Stomach (tissue), 19 donors: ENCODE data around the gene SELENOV. TPM values are rescaled to one million over a fixed set of nuclear protein-coding genes. Genes with fewer than 3 reads are reported as not detected.
A peak's percentile ranks its signal among the peaks of the same experiment; 100 is the strongest.

Experiments
- DNase-seq, 2 donors: peaks; one replicate each; pipeline versions ENCODE4 v3.0.0 to v3.0.0-alpha.2; 2013 to 2019
- H3K27ac ChIP-seq, 5 donors: fragments of 200-600 bp in 4 of 5; sonication (generic) in 4 of 5; one replicate each; pipeline ENCODE4 v1.5.1; 2013 to 2019; ENCODE audit warnings: mild to moderate bottlenecking in 1 of 5, moderate library complexity in 1 of 5
- H3K27me3 ChIP-seq, 3 donors: fragments of 200-600 bp; sonication (generic); one replicate each; pipeline ENCODE4 v1.5.1; 2017 to 2019; ENCODE audit warnings: mixed run types in 1 of 3
- H3K36me3 ChIP-seq, 4 donors: fragments of 200-600 bp; sonication (generic); 1 replicate in 3 of 4; 2 replicates in 1 of 4; pipeline ENCODE4 v1.5.1; 2016 to 2019
- H3K4me1 ChIP-seq, 4 donors: fragments of 200-600 bp; sonication (generic); one replicate each; pipeline ENCODE4 v1.5.1; 2016 to 2019
- H3K4me3 ChIP-seq, 4 donors: fragments of 200-600 bp; sonication (generic) in 3 of 4; one replicate each; pipeline ENCODE4 v1.5.1; 2016 to 2019; ENCODE audit warnings: mild to moderate bottlenecking in 1 of 4
- H3K9me3 ChIP-seq, 4 donors: fragments of 200-600 bp; sonication (generic); one replicate each; pipeline ENCODE4 v1.5.1; 2016 to 2019
- CTCF ChIP-seq, 7 experiments: fragments of 450-650 bp in 4 of 7; fragments of 200-600 bp in 3 of 7; sonication (generic) in 3 of 7; IDR thresholded peaks; one replicate each; pipeline ENCODE4 v1.5.1; 2016 to 2019; ENCODE audit warnings: antibody characterized with exemption in 7 of 7, control low read depth in 2 of 7, mild to moderate bottlenecking in 1 of 7
- EP300 ChIP-seq: sonication (generic); formaldehyde crosslinking; IDR thresholded peaks from one replicate; pipeline ENCODE4 v1.6.1; 2017; ENCODE audit warnings: antibody characterized with exemption
- POLR2A ChIP-seq, 4 donors: fragments of 450-650 bp; IDR thresholded peaks; one replicate each; pipeline ENCODE4 v1.6.1; 2016; ENCODE audit warnings: antibody characterized with exemption in 4 of 4, control low read depth in 2 of 4, mild to moderate bottlenecking in 1 of 4, moderate library complexity in 1 of 4
- POLR2AphosphoS5 ChIP-seq, 3 donors: sonication (generic); formaldehyde crosslinking; IDR thresholded peaks; one replicate each; pipeline ENCODE4 v1.6.1; 2016; ENCODE audit warnings: antibody characterized with exemption in 3 of 3
- WGBS, 5 donors: extraction: QIAGEN DNeasy Blood & Tissue Kit in 3 of 5; methylation state at CpG; one replicate each; pipeline versions ENCODE4 v1.1.5 to v1.1.7; 2013 to 2018; 5-methylcytosine and 5-hydroxymethylcytosine counted together
- intact Hi-C: fragments of 100-400 bp; cut with DNase I; formaldehyde crosslinking; loops from one replicate; pipeline ENCODE4 v1.15.1; 2023; ENCODE audit warnings: low total_unique reads
- long read RNA-seq, 10 donors: transcript quantifications; one replicate each; lab custom pipeline, GENCODE V29; 2026
- polyA plus RNA-seq, 3 donors: library from polyadenylated mRNA; stranded (reverse); fragments of 200-250 nt; gene quantifications; one replicate each; pipeline ENCODE4 v1.2.3, GENCODE V29; 2013
- total RNA-seq, 5 donors: library from RNA; depleted of rRNA; stranded (reverse); fragments of >200 nt; gene quantifications; one replicate each; pipeline versions ENCODE4 v1.1.0 to v1.2.3, GENCODE V29; 2014 to 2016
- donor health status: healthy with polysubstance abuse.
- donor health status: Bipolar disorder and iron deficiency.
- donor health status: healthy.

SELENOV gene
- total RNA-seq (not detected), polyA plus RNA-seq (not detected)
- long read RNA-seq, donor 1 = 0 reads
- long read RNA-seq, donor 2 = 0 reads
- long read RNA-seq, donor 3 = 0 reads
- long read RNA-seq, donor 4 = 0 reads
- long read RNA-seq, donor 5 = 0 reads
- long read RNA-seq, donor 6 = 0 reads
- long read RNA-seq, donor 7 = 0 reads
- long read RNA-seq, donor 8, partial matches to known transcripts = 0 of 1 reads
- long read RNA-seq, donor 8, other reads (novel, unspliced or antisense) = 0 of 1 reads
- long read RNA-seq, donor 9 = 0 reads
- long read RNA-seq, donor 10 = 0 reads

GRCh38 chr19:39514840-39515550, at the start of gene SELENOV:
Gene SELENOV (plus strand): TSS chr19:39515139. CDS start chr19:39515213, 74 bp downstream.
- H3K4me1 ChIP-seq = peaks cover 11 to 20% (median 17%) of the 10 kb centered on the region in 4 donors
- intact Hi-C loops = loop anchor here (5.0 kb wide), 1 partner anchor 943 kb away; no protein-coding TSS in a partner anchor
- no peak within 1 kb of the TSS for H3K27ac ChIP-seq
- H3K36me3 ChIP-seq = no peaks in the 10 kb centered on the region
- 0 to 5% (median 1%) methylated on average over 25 to 56 of the region's 56 CpGs for WGBS, 5 donors
- TF ChIP-seq CTCF (IDR thresholded peaks at IDR 0.05) (no peak), POLR2AphosphoS5 (IDR thresholded peaks at IDR 0.05) (no peak), EP300 (no peak), POLR2A (IDR thresholded peaks at IDR 0.05) (no peak)
- no peaks in the 10 kb centered on the region for H3K9me3 ChIP-seq
- peak in 1 of 2 donors; percentile 59 for DNase-seq
- H3K27me3 ChIP-seq = peaks cover 18 to 89% (median 46%) of the 10 kb centered on the region in 3 donors
- H3K4me3 ChIP-seq = peak within 1 kb of the TSS; percentile 30 to 46 (median 36)

GRCh38 chr19:39465956-39466747, 48.8 kb upstream of the SELENOV start:
- no peaks in the 10 kb centered on the region for H3K4me1 ChIP-seq
- DNase-seq = no peak
- no peak for TF ChIP-seq POLR2AphosphoS5 (IDR thresholded peaks at IDR 0.05)
- TF ChIP-seq POLR2A (IDR thresholded peaks at IDR 0.05) = no peak
- TF ChIP-seq EP300 = no peak
- no peak for TF ChIP-seq CTCF (IDR thresholded peaks at IDR 0.05)
- intact Hi-C loops = no loop called here
- peaks cover 74 to 98% (median 98%) of the 10 kb centered on the region in 4 donors for H3K36me3 ChIP-seq
- no peak overlapping the region for H3K27ac ChIP-seq
- H3K4me3 ChIP-seq = no peak overlapping the region
- H3K27me3 ChIP-seq = no peaks in the 10 kb centered on the region
- WGBS, 5 donors = 89 to 95% (median 93%) methylated on average over 17 to 18 of the region's 18 CpGs
- H3K9me3 ChIP-seq = no peaks in the 10 kb centered on the region

DNA sequence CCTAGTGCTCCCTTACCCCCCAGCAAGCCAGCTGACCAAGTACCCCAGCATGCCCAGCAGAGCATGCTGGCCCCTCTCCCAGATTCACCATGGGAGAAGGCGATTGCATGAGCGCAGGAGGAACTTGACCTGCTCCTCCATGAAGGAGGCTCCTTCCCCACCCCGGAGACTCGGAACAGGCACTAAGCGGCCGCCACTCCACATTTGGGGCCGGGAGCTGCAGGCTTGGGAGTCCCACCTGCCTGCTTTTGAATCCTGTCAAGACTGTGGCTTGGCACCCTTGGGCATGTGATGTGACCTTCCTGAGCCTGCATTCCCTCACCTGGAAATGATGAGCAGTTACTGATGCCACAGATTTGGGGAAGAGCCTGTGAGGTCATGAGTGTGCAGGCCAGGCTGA, 47.0 kb upstream of the SELENOV start:
- Histone ChIP-seq H3K27ac (no peak overlapping the region), H3K4me1 (no peaks in the 10 kb centered on the region), H3K4me3 (no peak overlapping the region), H3K36me3 (peaks cover 88 to 100% (median 100%) of the 10 kb centered on the region in 4 donors), H3K9me3 (no peaks in the 10 kb centered on the region), H3K27me3 (no peaks in the 10 kb centered on the region)
- WGBS, 5 donors = 92 to 96% (median 93%) methylated on average over 4 to 7 of the region's 7 CpGs
- intact Hi-C loops = no loop called here
- TF ChIP-seq CTCF (IDR thresholded peaks at IDR 0.05) (no peak), POLR2A (IDR thresholded peaks at IDR 0.05) (no peak), POLR2AphosphoS5 (IDR thresholded peaks at IDR 0.05) (no peak), EP300 (no peak)
- DNase-seq = no peak

DNA sequence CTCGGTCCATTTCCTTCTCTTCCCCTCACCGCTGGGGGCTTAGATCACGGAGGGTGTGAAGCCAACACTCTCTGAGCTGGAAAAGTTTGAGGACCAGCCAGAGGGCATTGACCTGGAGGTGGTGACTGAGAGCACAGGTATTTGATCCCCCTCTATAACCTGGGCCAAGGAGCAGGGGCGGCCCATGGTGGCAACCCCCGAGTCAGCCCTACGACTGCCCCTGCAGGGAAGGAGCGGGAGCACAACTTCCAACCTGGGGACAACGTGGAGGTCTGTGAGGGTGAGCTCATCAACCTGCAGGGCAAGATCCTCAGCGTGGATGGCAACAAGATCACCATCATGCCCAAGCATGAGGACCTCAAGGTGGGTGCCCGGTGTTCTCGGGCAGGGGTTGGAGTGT, 45.9 kb upstream of the SELENOV start:
- Histone ChIP-seq H3K9me3 (no peaks in the 10 kb centered on the region), H3K27me3 (no peaks in the 10 kb centered on the region), H3K4me1 (peaks cover 0 to 1% (median 0%) of the 10 kb centered on the region in 4 donors), H3K36me3 (peaks cover 97 to 100% (median 100%) of the 10 kb centered on the region in 4 donors), H3K27ac (no peak overlapping the region), H3K4me3 (no peak overlapping the region)
- TF ChIP-seq POLR2AphosphoS5 (IDR thresholded peaks at IDR 0.05) = no peak
- no peak for TF ChIP-seq CTCF (IDR thresholded peaks at IDR 0.05)
- no peak for TF ChIP-seq POLR2A (IDR thresholded peaks at IDR 0.05)
- no peak for TF ChIP-seq EP300
- WGBS, 5 donors = 93 to 97% (median 93%) methylated on average over 7 to 11 of the region's 11 CpGs
- intact Hi-C loops = no loop called here
- no peak for DNase-seq
